ENCODE data around the gene FPR1. TPM values are rescaled to one million over a fixed set of nuclear protein-coding genes. Genes with fewer than 3 reads are reported as not detected.
"Not testable (repeated sequence)": the region's sequence is repeated elsewhere in the genome, so short reads cannot be mapped to it uniquely, and the experiment has no call there.

FPR1 gene
- total RNA-seq, 2 experiments from 2014 or later: 1.2 to 1.9 TPM

DNA sequence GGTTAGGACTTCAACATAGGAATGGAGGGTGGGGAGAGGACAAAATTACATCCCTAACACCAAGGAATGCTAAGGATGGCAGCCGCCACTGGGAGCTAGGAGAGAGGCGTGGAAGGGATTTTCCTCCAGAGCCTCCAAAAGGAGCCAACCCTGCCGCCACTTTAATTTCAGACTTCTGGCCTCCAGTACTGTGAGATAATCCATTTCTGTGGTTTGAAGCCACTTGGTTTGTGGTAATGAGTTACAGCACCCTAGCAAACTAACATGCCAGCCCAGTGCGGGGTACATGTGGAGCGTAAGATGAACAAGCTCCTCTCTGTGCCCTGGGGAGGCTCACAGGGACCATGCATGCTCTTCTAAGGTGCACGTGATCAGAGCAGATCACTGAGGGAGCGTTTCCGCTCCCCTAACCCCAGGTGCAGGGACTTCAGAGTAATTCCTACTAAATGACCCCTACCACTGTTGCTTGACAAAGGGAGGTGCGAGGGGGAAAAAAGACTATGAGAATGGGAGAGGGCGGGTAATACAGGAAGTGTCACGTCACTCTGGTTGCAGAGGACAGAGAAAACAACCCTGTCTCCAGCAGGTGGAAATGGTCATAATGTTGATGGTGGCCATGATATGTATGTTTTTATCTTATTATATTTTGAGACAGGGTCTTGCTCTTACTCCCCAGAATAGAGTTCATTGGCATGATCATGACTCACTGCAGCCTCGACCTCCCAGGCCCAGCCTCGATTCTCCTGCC lies 12.0 kb downstream of the FPR1 start:
- ATAC-seq (ENCODE audit: poor library complexity) (no peak), DNase-seq (no peak)
- TF ChIP-seq, protein P1, sequence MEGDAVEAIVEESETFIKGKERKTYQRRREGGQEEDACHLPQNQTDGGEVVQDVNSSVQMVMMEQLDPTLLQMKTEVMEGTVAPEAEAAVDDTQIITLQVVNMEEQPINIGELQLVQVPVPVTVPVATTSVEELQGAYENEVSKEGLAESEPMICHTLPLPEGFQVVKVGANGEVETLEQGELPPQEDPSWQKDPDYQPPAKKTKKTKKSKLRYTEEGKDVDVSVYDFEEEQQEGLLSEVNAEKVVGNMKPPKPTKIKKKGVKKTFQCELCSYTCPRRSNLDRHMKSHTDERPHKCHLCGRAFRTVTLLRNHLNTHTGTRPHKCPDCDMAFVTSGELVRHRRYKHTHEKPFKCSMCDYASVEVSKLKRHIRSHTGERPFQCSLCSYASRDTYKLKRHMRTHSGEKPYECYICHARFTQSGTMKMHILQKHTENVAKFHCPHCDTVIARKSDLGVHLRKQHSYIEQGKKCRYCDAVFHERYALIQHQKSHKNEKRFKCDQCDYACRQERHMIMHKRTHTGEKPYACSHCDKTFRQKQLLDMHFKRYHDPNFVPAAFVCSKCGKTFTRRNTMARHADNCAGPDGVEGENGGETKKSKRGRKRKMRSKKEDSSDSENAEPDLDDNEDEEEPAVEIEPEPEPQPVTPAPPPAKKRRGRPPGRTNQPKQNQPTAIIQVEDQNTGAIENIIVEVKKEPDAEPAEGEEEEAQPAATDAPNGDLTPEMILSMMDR (IDR thresholded peaks at IDR 0.05): no peak
- ChIA-PET POLR2A (no interaction called here), CTCF (no interaction called here)
- H3K4me3 Mint-ChIP-seq: no peak overlapping the region
- Histone ChIP-seq H3K9me3 (ENCODE audit: control insufficient read depth in 1 of 2, insufficient read depth in 1 of 2, low read length in 2 of 2) (no peaks in the 10 kb centered on the region), H3K27ac (ENCODE audit: low read depth in 1 of 2, low read length in 2 of 2) (no peak overlapping the region), H3K36me3 (ENCODE audit: insufficient read depth, low read length) (no peaks in the 10 kb centered on the region), H3K4me3 (ENCODE audit: low read length) (no peak overlapping the region), H3K27me3 (ENCODE audit: control insufficient read depth in 1 of 2, insufficient read depth in 2 of 2, low read length in 2 of 2) (peaks cover 2 to 15% of the 10 kb centered on the region in 2 experiments), H3K4me1 (ENCODE audit: insufficient read depth, low read length) (no peaks in the 10 kb centered on the region)
- H3K36me3 Mint-ChIP-seq (ENCODE audit: low read depth): no peaks in the 10 kb centered on the region
- H3K4me1 Mint-ChIP-seq (ENCODE audit: low read depth): no peaks in the 10 kb centered on the region
- H3K9me3 Mint-ChIP-seq: no peaks in the 10 kb centered on the region
- H3K27me3 Mint-ChIP-seq: peaks cover 45% of the 10 kb centered on the region
- intact Hi-C loops (cut with DNase I, micrococcal nuclease): no loop called here
- no peak overlapping the region for H3K27ac Mint-ChIP-seq

DNA sequence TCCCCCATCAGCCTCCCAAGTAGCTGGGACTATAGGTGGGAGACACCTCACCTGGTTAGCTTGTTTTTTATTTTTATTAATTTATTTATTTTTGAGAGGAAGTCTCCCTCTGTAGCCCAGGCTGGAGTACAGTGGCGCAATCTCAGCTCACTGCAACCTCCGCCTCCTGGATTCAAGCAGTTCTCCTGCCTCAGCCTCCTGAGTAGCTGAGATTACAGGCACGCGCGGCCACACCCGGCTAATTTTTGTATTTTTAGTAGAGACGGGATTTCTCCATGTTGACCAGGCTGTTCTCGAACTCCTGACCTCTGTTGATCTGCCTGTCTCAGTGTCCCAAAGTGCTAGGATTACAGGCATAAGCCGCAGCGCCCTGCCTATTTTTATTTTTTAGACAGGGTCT lies 13.2 kb downstream of the FPR1 start:
- DNase-seq; H3K4me1 ChIP-seq (ENCODE audit: insufficient read depth, low read length); H3K4me1 Mint-ChIP-seq (ENCODE audit: low read depth); H3K9me3 ChIP-seq (ENCODE audit: control insufficient read depth in 1 of 2, insufficient read depth in 1 of 2, low read length in 2 of 2); ATAC-seq (ENCODE audit: poor library complexity); H3K9me3 Mint-ChIP-seq; H3K27ac ChIP-seq (ENCODE audit: low read depth in 1 of 2, low read length in 2 of 2); CTCF ChIA-PET; POLR2A ChIA-PET; H3K4me3 ChIP-seq (ENCODE audit: low read length); H3K27ac Mint-ChIP-seq; H3K4me3 Mint-ChIP-seq; H3K36me3 ChIP-seq (ENCODE audit: insufficient read depth, low read length); H3K36me3 Mint-ChIP-seq (ENCODE audit: low read depth); intact Hi-C loops (cut with DNase I, micrococcal nuclease): not testable (repeated sequence)
- H3K27me3 ChIP-seq (ENCODE audit: control insufficient read depth in 1 of 2, insufficient read depth in 2 of 2, low read length in 2 of 2): peaks cover 2 to 15% of the 10 kb centered on the region in 2 experiments
- peaks cover 53% of the 10 kb centered on the region for H3K27me3 Mint-ChIP-seq

DNA sequence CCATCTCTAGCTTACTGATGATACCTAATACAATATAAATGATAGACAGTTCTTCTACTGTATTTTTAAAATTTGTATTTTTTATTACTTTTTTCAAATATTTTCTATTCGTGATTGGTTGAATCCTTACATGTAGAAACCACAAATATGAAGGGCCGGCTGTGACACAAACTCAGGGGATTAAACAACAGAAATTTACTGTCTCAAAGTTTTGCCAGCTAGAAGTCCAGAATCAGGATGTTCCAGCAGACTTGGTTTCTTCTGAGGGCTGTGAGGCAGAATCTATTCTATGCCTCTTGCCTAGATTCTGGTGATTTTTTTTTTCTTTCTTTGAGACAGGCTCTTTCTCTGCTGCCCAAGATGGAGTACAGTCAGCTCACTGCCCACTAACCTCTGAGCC lies 13.8 kb downstream of the FPR1 start:
- Mint-ChIP-seq H3K9me3 (no peaks in the 10 kb centered on the region), H3K4me3 (no peak overlapping the region), H3K27ac (no peak overlapping the region), H3K27me3 (peaks cover 53% of the 10 kb centered on the region), H3K36me3 (ENCODE audit: low read depth) (no peaks in the 10 kb centered on the region), H3K4me1 (ENCODE audit: low read depth) (no peaks in the 10 kb centered on the region)
- no peak for DNase-seq
- TF ChIP-seq, protein P1 (IDR thresholded peaks at IDR 0.05): no peak
- CTCF ChIA-PET: no interaction called here
- Histone ChIP-seq H3K36me3 (ENCODE audit: insufficient read depth, low read length) (no peaks in the 10 kb centered on the region), H3K4me3 (ENCODE audit: low read length) (no peak overlapping the region), H3K9me3 (ENCODE audit: control insufficient read depth in 1 of 2, insufficient read depth in 1 of 2, low read length in 2 of 2) (no peaks in the 10 kb centered on the region), H3K27ac (ENCODE audit: low read depth in 1 of 2, low read length in 2 of 2) (no peak overlapping the region), H3K27me3 (ENCODE audit: control insufficient read depth in 1 of 2, insufficient read depth in 2 of 2, low read length in 2 of 2) (peaks cover 2 to 15% of the 10 kb centered on the region in 2 experiments), H3K4me1 (ENCODE audit: insufficient read depth, low read length) (no peaks in the 10 kb centered on the region)
- POLR2A ChIA-PET: no interaction called here
- ATAC-seq (ENCODE audit: poor library complexity): no peak
- intact Hi-C loops (cut with DNase I, micrococcal nuclease): no loop called here

DNA sequence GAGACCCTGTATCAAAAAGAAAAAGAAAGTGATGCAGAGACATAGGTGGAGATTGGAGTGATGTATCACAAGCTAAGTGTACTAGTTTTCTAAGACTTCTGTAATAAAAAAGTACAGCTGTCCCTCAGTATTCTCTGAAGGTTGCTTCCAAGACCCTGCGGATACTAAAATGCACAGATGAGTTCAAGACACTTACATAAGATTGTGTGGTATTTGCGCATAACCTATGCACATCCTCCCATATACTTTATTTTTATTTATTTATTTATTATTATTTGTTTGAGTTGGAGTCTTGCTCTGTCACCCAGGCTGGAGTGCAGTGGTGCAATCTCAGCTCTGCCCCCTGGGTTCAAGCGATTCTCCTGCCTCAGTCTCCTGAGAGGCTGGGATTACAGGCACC lies 14.3 kb downstream of the FPR1 start:
- H3K27me3 ChIP-seq (ENCODE audit: control insufficient read depth in 1 of 2, insufficient read depth in 2 of 2, low read length in 2 of 2): peaks cover 2 to 15% of the 10 kb centered on the region in 2 experiments
- Mint-ChIP-seq H3K27me3 (peaks cover 48% of the 10 kb centered on the region), H3K36me3 (ENCODE audit: low read depth) (no peaks in the 10 kb centered on the region), H3K4me3 (no peak overlapping the region), H3K9me3 (no peaks in the 10 kb centered on the region), H3K27ac (no peak overlapping the region), H3K4me1 (ENCODE audit: low read depth) (no peaks in the 10 kb centered on the region)
- POLR2A ChIA-PET: no interaction called here
- CTCF ChIA-PET: no interaction called here
- H3K9me3 ChIP-seq (ENCODE audit: control insufficient read depth in 1 of 2, insufficient read depth in 1 of 2, low read length in 2 of 2): peaks cover 0 to 1% of the 10 kb centered on the region in 2 experiments
- intact Hi-C loops (cut with DNase I, micrococcal nuclease): no loop called here
- TF ChIP-seq, protein P1 (IDR thresholded peaks at IDR 0.05): no peak
- DNase-seq: no peak
- no peaks in the 10 kb centered on the region for H3K36me3 ChIP-seq (ENCODE audit: insufficient read depth, low read length)
- H3K4me3 ChIP-seq (ENCODE audit: low read length): no peak overlapping the region
- no peak overlapping the region for H3K27ac ChIP-seq (ENCODE audit: low read depth in 1 of 2, low read length in 2 of 2)
- no peak for ATAC-seq (ENCODE audit: poor library complexity)
- H3K4me1 ChIP-seq (ENCODE audit: insufficient read depth, low read length): no peaks in the 10 kb centered on the region
